H1 (cell line): ENCODE data around the gene DLX4. TPM values are rescaled to one million over a fixed set of nuclear protein-coding genes. Genes with fewer than 3 reads are reported as not detected.

Experiments
- TCF12 ChIP-seq: IDR thresholded peaks from 2 replicates; pipeline ENCODE4 v1.6.1; 2011; ENCODE audit warnings: low read depth, mild to moderate bottlenecking, low read length
- polyA plus RNA-seq, 7 experiments: library from polyadenylated mRNA; depleted of rRNA in 3 of 7; stranded (reverse) in 5 of 7; unstranded in 2 of 7; fragments of >200 nt in 5 of 7; fragments of 200-250 nt in 2 of 7; gene quantifications; 1 replicate in 5 of 7; 2 replicates in 1 of 7; 4 replicates in 1 of 7; pipeline versions ENCODE4 v1.2.1 to v1.2.3, GENCODE V29; 2011 to 2013; ENCODE audit warnings: missing spikeins in 2 of 7, mixed read lengths in 2 of 7
- total RNA-seq: library from RNA; stranded (reverse); fragmentation: NEBNext Ultra II Directional; extraction: Animal tissue kit (Norgen Biotek cat#: 25700); gene quantifications from 2 replicates; pipeline ENCODE4 v1.2.1, GENCODE V29; 2021

Gene DLX4
- total and polyA plus RNA-seq, 2 of the 8 experiments (the other 6 are each of a cell fraction or from before 2014, with no cell fraction given) = 0.67 to 0.80 TPM

- TF ChIP-seq TCF12 = no peak
These were observed 6.2 kb upstream of the DLX4 start (continued) for GRCh38 chr17:49962599-49963308.
